Thyroid gland (tissue), 4 donors: Measurements from ENCODE around the gene EXTL2.

ENCODE experiments used
- CTCF ChIP-seq, 6 experiments: fragments of 200-600 bp in 3 of 6; fragments of 450-650 bp in 3 of 6; sonication (generic) in 3 of 6; IDR thresholded peaks; one replicate each; pipeline ENCODE4 v1.5.1; 2016 to 2019; ENCODE audit warnings: antibody characterized with exemption in 6 of 6, mild to moderate bottlenecking in 2 of 6, inconsistent platforms in 1 of 6, moderate library complexity in 1 of 6
- POLR2A ChIP-seq, 2 donors: fragments of 450-650 bp; IDR thresholded peaks; one replicate each; pipeline ENCODE4 v1.6.1; 2017; ENCODE audit warnings: antibody characterized with exemption in 2 of 2, mild to moderate bottlenecking in 2 of 2, moderate library complexity in 1 of 2

GRCh38 chr1:100941580-100942216 lies 47.1 kb upstream of the EXTL2 start:
- TF ChIP-seq CTCF (IDR thresholded peaks at IDR 0.05) (no peak), POLR2A (IDR thresholded peaks at IDR 0.05) (no peak)
